HCT116 (cell line): ENCODE measurements around the gene MNAT1. TPM values are rescaled to one million over a fixed set of nuclear protein-coding genes. Genes with fewer than 3 reads are reported as not detected.

Experiments
- ATAC-seq: fragments of 200-7000 bp; cut with Tn5 transposase; 2 replicates; pipeline ENCODE4 v1.9.1; 2020; ENCODE audit warnings: mild to moderate bottlenecking, moderate library complexity
- BruUV-seq: library from RNA; stranded (reverse); fragments of 400-500 nt; replicated peaks from 2 replicates; lab custom pipeline; 2021; lab: Mats Ljungman, UMichigan
- CTCF ChIA-PET: fragments of 300-600 bp; sonication (Branson Sonifier 250); formaldehyde crosslinking; loops from one replicate; lab custom pipeline; 2021; ENCODE audit warnings: antibody characterized with exemption; lab: Charles Lee
- POLR2A ChIA-PET: fragments of 300-600, 350-600 bp; sonication (Branson Sonifier 250); formaldehyde crosslinking; loops from one replicate; lab custom pipeline; 2021; ENCODE audit warnings: antibody characterized with exemption; lab: Charles Lee
- RAD21 ChIA-PET, 2 experiments: fragments of 300-600 bp; sonication (Branson Sonifier 250); formaldehyde crosslinking; loops; one replicate each; lab custom pipeline; 2023; ENCODE audit warnings: low total read pairs in 2 of 2; ENCODE audit not compliant: uncharacterized antibody in 2 of 2, unreplicated experiment in 2 of 2, low non-redundant PET in 1 of 2; lab: Charles Lee
- DNase-seq: peaks from one replicate; pipeline ENCODE4 v3.0.0-alpha.2; 2010; ENCODE audit warnings: low read depth, low spot score
- H2AFZ ChIP-seq: fragments of 200-600 bp; shearing (Covaris generic), sonication (generic); 2 replicates; pipeline ENCODE4 v1.6.1; 2017; ENCODE audit warnings: low read depth, mixed run types, mixed read lengths, antibody characterized with exemption, low read length; ENCODE audit not compliant: poor library complexity, severe bottlenecking
- H3K27ac ChIP-seq: 2 replicates; pipeline ENCODE4 v1.5.1; 2012; ENCODE audit warnings: low read depth, low read length
- H3K27me3 ChIP-seq: fragments of 200-600 bp; sonication (generic); 2 replicates; pipeline ENCODE4 v1.6.1; 2016; ENCODE audit warnings: mixed run types, low read length, mixed read lengths; ENCODE audit not compliant: insufficient read depth
- H3K36me3 ChIP-seq, 2 experiments: fragments of 200-500 bp in 1 of 2; fragments of 200-600 bp in 1 of 2; sonication (Bioruptor generic) in 1 of 2; sonication (generic) in 1 of 2; 2 replicates each; pipeline versions ENCODE4 v1.5.1 to v1.6.1; 2014 to 2016; ENCODE audit warnings: low read length in 2 of 2, inconsistent platforms in 1 of 2, mixed read lengths in 1 of 2, mixed run types in 1 of 2; ENCODE audit not compliant: insufficient read depth in 2 of 2, control insufficient read depth in 1 of 2
- H3K4me1 ChIP-seq, 2 experiments: fragments of 200-600 bp in 1 of 2; sonication (generic) in 1 of 2; 2 replicates each; pipeline versions ENCODE4 v1.5.1 to v1.6.1; 2012 to 2017; ENCODE audit warnings: low read length in 2 of 2, inconsistent platforms in 1 of 2, mild to moderate bottlenecking in 1 of 2, mixed read lengths in 1 of 2, mixed run types in 1 of 2, moderate library complexity in 1 of 2; ENCODE audit not compliant: insufficient read depth in 2 of 2, control insufficient read depth in 1 of 2
- H3K4me2 ChIP-seq: fragments of 200-600 bp; sonication (generic); 2 replicates; pipeline ENCODE4 v1.6.1; 2017; ENCODE audit warnings: mixed run types, low read length, mixed read lengths
- H3K4me3 ChIP-seq, 2 experiments: fragments of 200-600 bp in 1 of 2; sonication (generic) in 1 of 2; replicated peaks in 1 of 2; 2 replicates each; pipeline ENCODE4 v1.5.1; 2011 to 2016; ENCODE audit warnings: low read length in 2 of 2, control low read depth in 1 of 2, low read depth in 1 of 2, mild to moderate bottlenecking in 1 of 2, mixed read lengths in 1 of 2, mixed run types in 1 of 2
- H3K79me2 ChIP-seq: fragments of 200-600 bp; sonication (generic); 2 replicates; pipeline ENCODE4 v1.6.1; 2017; ENCODE audit warnings: mild to moderate bottlenecking, mixed run types, low read length, moderate library complexity, mixed read lengths; ENCODE audit not compliant: insufficient read depth
- H3K9ac ChIP-seq: fragments of 200-600 bp; sonication (generic); 2 replicates; pipeline ENCODE4 v1.6.1; 2016; ENCODE audit warnings: low read length, mixed read lengths
- H3K9me2 ChIP-seq: fragments of 200-600 bp; sonication (generic), shearing (Covaris generic); 2 replicates; pipeline ENCODE4 v1.6.1; 2017; ENCODE audit warnings: mixed run types, mild to moderate bottlenecking, moderate library complexity; ENCODE audit not compliant: insufficient read depth
- H3K9me3 ChIP-seq, 2 experiments: fragments of 200-500 bp in 1 of 2; fragments of 200-600 bp in 1 of 2; sonication (Bioruptor generic) in 1 of 2; sonication (generic) in 1 of 2; 2 replicates each; pipeline ENCODE4 v1.6.1; 2014 to 2017; ENCODE audit warnings: low read length in 2 of 2, mixed read lengths in 2 of 2, inconsistent platforms in 1 of 2, low read depth in 1 of 2, mild to moderate bottlenecking in 1 of 2, mixed run types in 1 of 2, moderate library complexity in 1 of 2; ENCODE audit not compliant: control insufficient read depth in 1 of 2, insufficient read depth in 1 of 2
- H4K20me1 ChIP-seq: fragments of 200-600 bp; sonication (generic), shearing (Covaris generic); 2 replicates; pipeline ENCODE4 v1.6.1; 2017; ENCODE audit warnings: mixed run types, mild to moderate bottlenecking, moderate library complexity; ENCODE audit not compliant: insufficient read depth
- CBX3 ChIP-seq: IDR thresholded peaks from 2 replicates; pipeline ENCODE4 v1.6.1; 2012; ENCODE audit warnings: low read depth
- CEBPB ChIP-seq: IDR thresholded peaks from 2 replicates; pipeline ENCODE4 v1.6.1; 2012; ENCODE audit warnings: low read depth
- ELF1 ChIP-seq: IDR thresholded peaks from 2 replicates; pipeline ENCODE4 v1.6.1; 2012; ENCODE audit warnings: low read depth, borderline replicate concordance
- EZH2 ChIP-seq: fragments of 200-600 bp; sonication (generic); IDR thresholded peaks from 2 replicates; pipeline ENCODE4 v1.6.1; 2017; ENCODE audit warnings: antibody characterized with exemption, mixed run types
- FOSL1 ChIP-seq: IDR thresholded peaks from 2 replicates; pipeline ENCODE4 v1.6.1; 2012; ENCODE audit warnings: low read depth
- JUND ChIP-seq: IDR thresholded peaks from 2 replicates; pipeline ENCODE4 v1.6.1; 2012
- SIN3A ChIP-seq: IDR thresholded peaks from 2 replicates; pipeline ENCODE4 v1.6.1; 2012; ENCODE audit warnings: low read depth
- TCF7L2 ChIP-seq: IDR thresholded peaks from 2 replicates; pipeline ENCODE4 v1.7.0; 2011; ENCODE audit warnings: borderline replicate concordance, inconsistent platforms; ENCODE audit not compliant: insufficient read depth, insufficient read length; ENCODE audit errors: extremely low read depth
- intact Hi-C: fragments of 100-400 bp; cut with micrococcal nuclease; formaldehyde crosslinking; loops from 2 replicates; pipeline ENCODE4 v1.10.0; 2022
- total RNA-seq: library from RNA; stranded (reverse); gene quantifications from one replicate; pipeline ENCODE4 v1.2.1, GENCODE V29; 2021; ENCODE audit not compliant: unreplicated experiment
- TF ChIP-seq, protein P1 (sequence below): IDR thresholded peaks from 2 replicates; pipeline ENCODE4 v1.6.1; 2012
- TF ChIP-seq, protein P2 (sequence below): IDR thresholded peaks from 2 replicates; pipeline ENCODE4 v1.6.1; 2012; ENCODE audit warnings: low read depth
- TF ChIP-seq, protein P3 (sequence below): IDR thresholded peaks from 2 replicates; pipeline ENCODE4 v1.6.1; 2011; ENCODE audit warnings: mild to moderate bottlenecking, low read length, moderate library complexity; ENCODE audit not compliant: insufficient replicate concordance; ENCODE audit errors: extremely low read depth
- TF ChIP-seq, protein P4 (sequence below): IDR thresholded peaks from 2 replicates; pipeline ENCODE4 v1.6.1; 2012

The MNAT1 gene
- total RNA-seq, 1 experiment from 2014 or later = 49.3 TPM

DNA sequence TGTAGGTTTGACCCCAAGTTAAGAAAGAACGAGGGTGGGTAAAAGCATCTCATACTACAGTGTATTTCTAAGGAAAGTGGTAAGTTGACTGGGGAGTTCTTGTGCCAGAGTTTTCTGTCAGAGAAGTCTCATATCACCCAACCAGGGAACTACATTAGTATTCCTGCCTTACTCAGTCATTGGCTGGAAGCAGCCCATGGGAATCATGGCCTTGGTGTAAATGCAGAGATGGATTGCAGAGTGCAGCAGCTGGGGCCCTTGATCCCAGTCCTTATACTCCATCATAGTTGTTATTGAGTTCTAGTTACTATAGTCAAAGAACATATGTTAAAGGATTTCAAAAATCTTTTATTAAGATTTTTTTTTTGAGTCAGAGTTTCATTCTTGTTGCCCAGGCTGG lies 105.8 kb downstream of the MNAT1 start:
- ATAC-seq (no peak), DNase-seq (no peak)
- H3K9me2 ChIP-seq = no peaks in the 10 kb centered on the region
- no peak overlapping the region for H3K27ac ChIP-seq
- no peak overlapping the region for H3K4me2 ChIP-seq
- H2AFZ ChIP-seq = no peak overlapping the region
- H3K79me2 ChIP-seq = no peaks in the 10 kb centered on the region
- ChIA-PET POLR2A (no interaction called here), RAD21 (no interaction called here), CTCF (no interaction called here)
- no peaks in the 10 kb centered on the region for H4K20me1 ChIP-seq
- no TSS peak for BruUV-seq
- H3K27me3 ChIP-seq = no peaks in the 10 kb centered on the region
- no peaks in the 10 kb centered on the region for H3K36me3 ChIP-seq
- no peaks in the 10 kb centered on the region for H3K4me1 ChIP-seq
- no peaks in the 10 kb centered on the region for H3K9me3 ChIP-seq
- intact Hi-C loops = no loop called here
- TF ChIP-seq EZH2 = no peak
- TF ChIP-seq TCF7L2 = no peak
- H3K4me3 ChIP-seq = no peak overlapping the region
- H3K9ac ChIP-seq = no peak overlapping the region

DNA sequence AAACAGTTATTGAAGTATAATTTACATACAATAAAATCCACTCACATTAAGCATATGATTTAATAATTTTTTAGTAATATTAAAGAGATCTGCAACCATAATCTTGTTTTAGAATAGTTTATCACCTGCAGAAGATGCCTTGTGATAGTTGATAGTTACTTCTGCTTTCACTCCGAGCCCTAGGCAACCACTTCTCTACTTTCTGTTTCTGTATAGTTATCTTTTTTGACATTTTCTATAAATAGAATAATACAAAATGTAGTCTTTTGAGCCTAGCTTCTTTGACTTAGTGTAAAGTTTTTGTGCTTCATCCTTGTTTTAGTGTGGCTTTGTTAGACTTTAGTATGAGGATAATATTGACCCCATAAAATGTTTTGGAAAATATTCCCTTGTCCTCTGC lies 111.0 kb downstream of the MNAT1 start:
- ChIA-PET RAD21 (no interaction called here), POLR2A (no interaction called here), CTCF (no interaction called here)
- Histone ChIP-seq H3K27ac (no peak overlapping the region), H3K36me3 (0 out of 4 replicates have a peak, but pooled peaks cover 0 to 4% of the 10 kb centered on the region in 2 experiments), H3K4me2 (no peak overlapping the region), H3K9me3 (peaks cover 0 to 9% of the 10 kb centered on the region in 2 experiments; a peak in 1 of 4 replicates), H3K9ac (no peak overlapping the region), H2AFZ (no peak overlapping the region), H3K79me2 (no peaks in the 10 kb centered on the region), H3K4me3 (no peak overlapping the region), H4K20me1 (no peaks in the 10 kb centered on the region), H3K27me3 (no peaks in the 10 kb centered on the region), H3K9me2 (no peaks in the 10 kb centered on the region), H3K4me1 (no peaks in the 10 kb centered on the region)
- intact Hi-C loops = no loop called here
- DNase-seq = no peak
- ATAC-seq = no peak
- TF ChIP-seq, protein P1, sequence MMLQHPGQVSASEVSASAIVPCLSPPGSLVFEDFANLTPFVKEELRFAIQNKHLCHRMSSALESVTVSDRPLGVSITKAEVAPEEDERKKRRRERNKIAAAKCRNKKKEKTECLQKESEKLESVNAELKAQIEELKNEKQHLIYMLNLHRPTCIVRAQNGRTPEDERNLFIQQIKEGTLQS = no peak
- TF ChIP-seq, protein P2, sequence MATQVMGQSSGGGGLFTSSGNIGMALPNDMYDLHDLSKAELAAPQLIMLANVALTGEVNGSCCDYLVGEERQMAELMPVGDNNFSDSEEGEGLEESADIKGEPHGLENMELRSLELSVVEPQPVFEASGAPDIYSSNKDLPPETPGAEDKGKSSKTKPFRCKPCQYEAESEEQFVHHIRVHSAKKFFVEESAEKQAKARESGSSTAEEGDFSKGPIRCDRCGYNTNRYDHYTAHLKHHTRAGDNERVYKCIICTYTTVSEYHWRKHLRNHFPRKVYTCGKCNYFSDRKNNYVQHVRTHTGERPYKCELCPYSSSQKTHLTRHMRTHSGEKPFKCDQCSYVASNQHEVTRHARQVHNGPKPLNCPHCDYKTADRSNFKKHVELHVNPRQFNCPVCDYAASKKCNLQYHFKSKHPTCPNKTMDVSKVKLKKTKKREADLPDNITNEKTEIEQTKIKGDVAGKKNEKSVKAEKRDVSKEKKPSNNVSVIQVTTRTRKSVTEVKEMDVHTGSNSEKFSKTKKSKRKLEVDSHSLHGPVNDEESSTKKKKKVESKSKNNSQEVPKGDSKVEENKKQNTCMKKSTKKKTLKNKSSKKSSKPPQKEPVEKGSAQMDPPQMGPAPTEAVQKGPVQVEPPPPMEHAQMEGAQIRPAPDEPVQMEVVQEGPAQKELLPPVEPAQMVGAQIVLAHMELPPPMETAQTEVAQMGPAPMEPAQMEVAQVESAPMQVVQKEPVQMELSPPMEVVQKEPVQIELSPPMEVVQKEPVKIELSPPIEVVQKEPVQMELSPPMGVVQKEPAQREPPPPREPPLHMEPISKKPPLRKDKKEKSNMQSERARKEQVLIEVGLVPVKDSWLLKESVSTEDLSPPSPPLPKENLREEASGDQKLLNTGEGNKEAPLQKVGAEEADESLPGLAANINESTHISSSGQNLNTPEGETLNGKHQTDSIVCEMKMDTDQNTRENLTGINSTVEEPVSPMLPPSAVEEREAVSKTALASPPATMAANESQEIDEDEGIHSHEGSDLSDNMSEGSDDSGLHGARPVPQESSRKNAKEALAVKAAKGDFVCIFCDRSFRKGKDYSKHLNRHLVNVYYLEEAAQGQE = no peak
- TF ChIP-seq CEBPB = no peak
- no peak for TF ChIP-seq JUND
- TF ChIP-seq EZH2 = no peak
- TF ChIP-seq, protein P3, sequence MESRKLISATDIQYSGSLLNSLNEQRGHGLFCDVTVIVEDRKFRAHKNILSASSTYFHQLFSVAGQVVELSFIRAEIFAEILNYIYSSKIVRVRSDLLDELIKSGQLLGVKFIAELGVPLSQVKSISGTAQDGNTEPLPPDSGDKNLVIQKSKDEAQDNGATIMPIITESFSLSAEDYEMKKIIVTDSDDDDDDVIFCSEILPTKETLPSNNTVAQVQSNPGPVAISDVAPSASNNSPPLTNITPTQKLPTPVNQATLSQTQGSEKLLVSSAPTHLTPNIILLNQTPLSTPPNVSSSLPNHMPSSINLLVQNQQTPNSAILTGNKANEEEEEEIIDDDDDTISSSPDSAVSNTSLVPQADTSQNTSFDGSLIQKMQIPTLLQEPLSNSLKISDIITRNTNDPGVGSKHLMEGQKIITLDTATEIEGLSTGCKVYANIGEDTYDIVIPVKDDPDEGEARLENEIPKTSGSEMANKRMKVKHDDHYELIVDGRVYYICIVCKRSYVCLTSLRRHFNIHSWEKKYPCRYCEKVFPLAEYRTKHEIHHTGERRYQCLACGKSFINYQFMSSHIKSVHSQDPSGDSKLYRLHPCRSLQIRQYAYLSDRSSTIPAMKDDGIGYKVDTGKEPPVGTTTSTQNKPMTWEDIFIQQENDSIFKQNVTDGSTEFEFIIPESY = no peak
- TF ChIP-seq FOSL1 = no peak
- TF ChIP-seq CBX3 = no peak
- TF ChIP-seq ELF1 = no peak
- no peak for TF ChIP-seq SIN3A
- TF ChIP-seq, protein P4, sequence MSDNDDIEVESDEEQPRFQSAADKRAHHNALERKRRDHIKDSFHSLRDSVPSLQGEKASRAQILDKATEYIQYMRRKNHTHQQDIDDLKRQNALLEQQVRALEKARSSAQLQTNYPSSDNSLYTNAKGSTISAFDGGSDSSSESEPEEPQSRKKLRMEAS = no peak
- BruUV-seq = no TSS peak
